ENCODE results near the gene PSMD13. TPM values are rescaled to one million over a fixed set of nuclear protein-coding genes. Genes with fewer than 3 reads are reported as not detected.
A peak's percentile ranks its signal among the peaks of the same experiment; 100 is the strongest.

Gene PSMD13
- total and polyA plus RNA-seq, 2 of the 13 experiments (the other 11 are each of a cell fraction or from before 2014, with no cell fraction given), result 83.0 to 117 TPM

GRCh38 chr11:207208-207862 is 29.4 kb upstream of the PSMD13 start, which contains the start of the genes BET1L and RIC8A (continued):
- TF ChIP-seq, protein P1, sequence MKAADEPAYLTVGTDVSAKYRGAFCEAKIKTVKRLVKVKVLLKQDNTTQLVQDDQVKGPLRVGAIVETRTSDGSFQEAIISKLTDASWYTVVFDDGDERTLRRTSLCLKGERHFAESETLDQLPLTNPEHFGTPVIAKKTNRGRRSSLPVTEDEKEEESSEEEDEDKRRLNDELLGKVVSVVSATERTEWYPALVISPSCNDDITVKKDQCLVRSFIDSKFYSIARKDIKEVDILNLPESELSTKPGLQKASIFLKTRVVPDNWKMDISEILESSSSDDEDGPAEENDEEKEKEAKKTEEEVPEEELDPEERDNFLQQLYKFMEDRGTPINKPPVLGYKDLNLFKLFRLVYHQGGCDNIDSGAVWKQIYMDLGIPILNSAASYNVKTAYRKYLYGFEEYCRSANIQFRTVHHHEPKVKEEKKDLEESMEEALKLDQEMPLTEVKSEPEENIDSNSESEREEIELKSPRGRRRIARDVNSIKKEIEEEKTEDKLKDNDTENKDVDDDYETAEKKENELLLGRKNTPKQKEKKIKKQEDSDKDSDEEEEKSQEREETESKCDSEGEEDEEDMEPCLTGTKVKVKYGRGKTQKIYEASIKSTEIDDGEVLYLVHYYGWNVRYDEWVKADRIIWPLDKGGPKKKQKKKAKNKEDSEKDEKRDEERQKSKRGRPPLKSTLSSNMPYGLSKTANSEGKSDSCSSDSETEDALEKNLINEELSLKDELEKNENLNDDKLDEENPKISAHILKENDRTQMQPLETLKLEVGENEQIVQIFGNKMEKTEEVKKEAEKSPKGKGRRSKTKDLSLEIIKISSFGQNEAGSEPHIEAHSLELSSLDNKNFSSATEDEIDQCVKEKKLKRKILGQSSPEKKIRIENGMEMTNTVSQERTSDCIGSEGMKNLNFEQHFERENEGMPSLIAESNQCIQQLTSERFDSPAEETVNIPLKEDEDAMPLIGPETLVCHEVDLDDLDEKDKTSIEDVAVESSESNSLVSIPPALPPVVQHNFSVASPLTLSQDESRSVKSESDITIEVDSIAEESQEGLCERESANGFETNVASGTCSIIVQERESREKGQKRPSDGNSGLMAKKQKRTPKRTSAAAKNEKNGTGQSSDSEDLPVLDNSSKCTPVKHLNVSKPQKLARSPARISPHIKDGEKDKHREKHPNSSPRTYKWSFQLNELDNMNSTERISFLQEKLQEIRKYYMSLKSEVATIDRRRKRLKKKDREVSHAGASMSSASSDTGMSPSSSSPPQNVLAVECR (CRISPR knock-in tag; IDR thresholded peaks at IDR 0.05; ENCODE audit: borderline replicate concordance), result peak; percentile 98
- TF ChIP-seq IRF2 (CRISPR knock-in tag; IDR thresholded peaks at IDR 0.05) (peak; percentile 21; the same call in 1 of the 2 replicates), TBP (CRISPR knock-in tag; IDR thresholded peaks at IDR 0.05) (no peak), TOPORS (CRISPR knock-in tag; IDR thresholded peaks at IDR 0.05) (peak; percentile 33; the same call in 1 of the 2 replicates), PHF8 (CRISPR knock-in tag; IDR thresholded peaks at IDR 0.05) (peak; percentile 94), ZNF770 (CRISPR knock-in tag; IDR thresholded peaks at IDR 0.05) (peak; percentile 24; the same call in 1 of the 2 replicates), ZNF563 (CRISPR knock-in tag; IDR thresholded peaks at IDR 0.05) (0 out of 2 replicates have a peak, but pooled peaks have one; percentile 33), ZNF343 (CRISPR knock-in tag; IDR thresholded peaks at IDR 0.05) (peak; percentile 78; the same call in 1 of the 2 replicates), ZNF33B (CRISPR knock-in tag; IDR thresholded peaks at IDR 0.05) (peak; percentile 55; the same call in 1 of the 2 replicates), SMYD3 (CRISPR knock-in tag; IDR thresholded peaks at IDR 0.05) (no peak), REXO4 (CRISPR knock-in tag; IDR thresholded peaks at IDR 0.05; ENCODE audit: borderline replicate concordance) (0 out of 2 replicates have a peak, but pooled peaks have one; percentile 17), ZNF468 (CRISPR knock-in tag; IDR thresholded peaks at IDR 0.05) (peak; percentile 86; the same call in 1 of the 2 replicates)
- TF ChIP-seq, protein P2, sequence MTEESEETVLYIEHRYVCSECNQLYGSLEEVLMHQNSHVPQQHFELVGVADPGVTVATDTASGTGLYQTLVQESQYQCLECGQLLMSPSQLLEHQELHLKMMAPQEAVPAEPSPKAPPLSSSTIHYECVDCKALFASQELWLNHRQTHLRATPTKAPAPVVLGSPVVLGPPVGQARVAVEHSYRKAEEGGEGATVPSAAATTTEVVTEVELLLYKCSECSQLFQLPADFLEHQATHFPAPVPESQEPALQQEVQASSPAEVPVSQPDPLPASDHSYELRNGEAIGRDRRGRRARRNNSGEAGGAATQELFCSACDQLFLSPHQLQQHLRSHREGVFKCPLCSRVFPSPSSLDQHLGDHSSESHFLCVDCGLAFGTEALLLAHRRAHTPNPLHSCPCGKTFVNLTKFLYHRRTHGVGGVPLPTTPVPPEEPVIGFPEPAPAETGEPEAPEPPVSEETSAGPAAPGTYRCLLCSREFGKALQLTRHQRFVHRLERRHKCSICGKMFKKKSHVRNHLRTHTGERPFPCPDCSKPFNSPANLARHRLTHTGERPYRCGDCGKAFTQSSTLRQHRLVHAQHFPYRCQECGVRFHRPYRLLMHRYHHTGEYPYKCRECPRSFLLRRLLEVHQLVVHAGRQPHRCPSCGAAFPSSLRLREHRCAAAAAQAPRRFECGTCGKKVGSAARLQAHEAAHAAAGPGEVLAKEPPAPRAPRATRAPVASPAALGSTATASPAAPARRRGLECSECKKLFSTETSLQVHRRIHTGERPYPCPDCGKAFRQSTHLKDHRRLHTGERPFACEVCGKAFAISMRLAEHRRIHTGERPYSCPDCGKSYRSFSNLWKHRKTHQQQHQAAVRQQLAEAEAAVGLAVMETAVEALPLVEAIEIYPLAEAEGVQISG (CRISPR knock-in tag; IDR thresholded peaks at IDR 0.05), result peak; percentile 89
- TF ChIP-seq, protein P3, sequence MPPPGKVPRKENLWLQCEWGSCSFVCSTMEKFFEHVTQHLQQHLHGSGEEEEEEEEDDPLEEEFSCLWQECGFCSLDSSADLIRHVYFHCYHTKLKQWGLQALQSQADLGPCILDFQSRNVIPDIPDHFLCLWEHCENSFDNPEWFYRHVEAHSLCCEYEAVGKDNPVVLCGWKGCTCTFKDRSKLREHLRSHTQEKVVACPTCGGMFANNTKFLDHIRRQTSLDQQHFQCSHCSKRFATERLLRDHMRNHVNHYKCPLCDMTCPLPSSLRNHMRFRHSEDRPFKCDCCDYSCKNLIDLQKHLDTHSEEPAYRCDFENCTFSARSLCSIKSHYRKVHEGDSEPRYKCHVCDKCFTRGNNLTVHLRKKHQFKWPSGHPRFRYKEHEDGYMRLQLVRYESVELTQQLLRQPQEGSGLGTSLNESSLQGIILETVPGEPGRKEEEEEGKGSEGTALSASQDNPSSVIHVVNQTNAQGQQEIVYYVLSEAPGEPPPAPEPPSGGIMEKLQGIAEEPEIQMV (CRISPR knock-in tag; IDR thresholded peaks at IDR 0.05; ENCODE audit: low read depth), result no peak; the same call in 1 of the 2 replicates

Measured in HepG2 (cell line).